Measurements from ENCODE around the gene IFT20.

Gene IFT20, protein sequence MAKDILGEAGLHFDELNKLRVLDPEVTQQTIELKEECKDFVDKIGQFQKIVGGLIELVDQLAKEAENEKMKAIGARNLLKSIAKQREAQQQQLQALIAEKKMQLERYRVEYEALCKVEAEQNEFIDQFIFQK

DNA sequence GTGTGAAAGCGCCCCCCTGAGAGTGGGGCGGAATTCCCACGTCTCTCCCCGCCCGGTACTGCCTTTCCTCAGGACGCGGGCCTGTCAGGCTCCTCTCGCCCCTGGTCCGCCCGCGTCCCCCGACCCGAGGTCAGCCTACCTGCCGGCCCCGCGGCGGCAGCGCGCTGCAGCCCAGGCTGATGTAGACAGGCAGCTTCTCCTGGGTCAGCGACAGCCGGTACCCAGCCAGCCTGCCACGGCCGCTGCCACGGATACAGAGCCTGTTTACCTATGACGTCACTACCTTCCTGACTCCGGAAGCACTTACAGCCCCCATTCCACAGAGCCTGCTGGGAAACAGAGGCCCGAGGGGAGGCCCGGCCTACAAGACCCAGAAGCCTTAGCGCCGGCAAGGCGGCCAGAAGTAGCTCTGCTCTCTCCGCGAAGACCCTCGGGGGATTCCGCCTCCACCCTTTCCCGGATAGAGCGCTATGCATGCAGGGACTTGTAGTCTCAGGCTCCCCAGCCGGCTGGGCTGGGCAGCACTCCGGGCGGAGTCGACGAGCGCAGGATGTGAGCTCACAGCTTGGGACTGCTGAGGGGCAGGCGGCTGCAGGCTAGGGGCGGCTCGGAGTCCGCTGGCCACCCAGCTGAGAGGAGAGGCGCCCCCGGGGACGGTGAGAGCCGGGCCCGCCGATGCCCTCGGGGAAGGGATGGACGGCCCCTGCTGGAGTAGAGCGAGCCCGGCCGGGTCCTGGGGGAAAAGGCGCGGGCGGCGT lies at the start of gene IFT20, which contains the start of gene TNFAIP1:
TSS of gene IFT20 (minus strand) at position 272 of the 758 bp plus-strand sequence. CDS start 3,487 bp downstream, outside the sequence.
TSS of gene TNFAIP1 (plus strand) at position 561 of the 758 bp plus-strand sequence. CDS start 3,761 bp downstream, outside the sequence.
- DNase-seq (ENCODE audit: low spot score): peak; percentile 96

DNA sequence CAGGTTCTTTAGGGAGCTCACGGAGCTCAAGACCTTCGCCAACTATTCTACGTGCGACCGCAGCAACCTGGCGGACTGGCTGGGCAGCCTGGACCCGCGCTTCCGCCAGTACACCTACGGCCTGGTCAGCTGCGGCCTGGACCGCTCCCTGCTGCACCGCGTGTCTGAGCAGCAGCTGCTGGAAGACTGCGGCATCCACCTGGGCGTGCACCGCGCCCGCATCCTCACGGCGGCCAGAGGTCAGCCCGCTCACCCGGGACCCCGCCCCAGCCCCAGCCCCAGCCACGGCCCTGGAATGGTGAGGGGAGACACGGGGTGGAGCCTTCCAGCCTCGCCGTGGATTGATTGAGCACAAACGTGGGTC lies 49.7 kb upstream of the IFT20 start:
- no peak for DNase-seq (ENCODE audit: low spot score)

DNA sequence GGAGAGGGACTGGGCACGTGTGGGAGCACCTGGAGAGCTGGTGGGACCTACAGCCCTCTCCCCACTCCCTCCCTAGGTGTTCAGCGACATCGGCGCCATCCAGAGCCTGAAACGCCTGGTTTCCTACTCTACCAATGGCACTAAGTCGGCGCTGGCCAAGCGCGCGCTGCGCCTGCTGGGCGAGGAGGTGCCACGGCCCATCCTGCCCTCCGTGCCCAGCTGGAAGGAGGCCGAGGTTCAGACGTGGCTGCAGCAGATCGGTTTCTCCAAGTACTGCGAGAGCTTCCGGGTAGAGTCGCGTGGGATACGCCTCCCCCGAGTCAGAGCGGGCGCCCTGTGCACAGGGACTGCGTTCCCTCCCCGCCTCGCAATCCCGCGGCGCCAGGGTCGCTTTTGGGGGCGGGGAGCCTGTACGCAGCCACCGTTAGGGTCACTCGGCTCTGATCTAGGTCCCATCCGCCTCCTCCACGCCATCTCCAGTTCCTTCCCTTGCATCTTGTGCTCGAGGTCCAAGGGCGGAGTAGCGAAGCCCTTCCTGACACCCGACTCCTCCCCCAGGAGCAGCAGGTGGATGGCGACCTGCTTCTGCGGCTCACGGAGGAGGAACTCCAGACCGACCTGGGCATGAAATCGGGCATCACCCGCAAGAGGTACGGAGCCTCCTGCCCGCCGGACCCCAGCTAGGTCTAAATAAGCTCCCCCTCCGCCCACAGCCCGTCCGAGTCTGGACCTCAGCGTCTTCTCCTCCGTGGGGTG lies 49.2 kb upstream of the IFT20 start:
- DNase-seq (ENCODE audit: low spot score): no peak

DNA sequence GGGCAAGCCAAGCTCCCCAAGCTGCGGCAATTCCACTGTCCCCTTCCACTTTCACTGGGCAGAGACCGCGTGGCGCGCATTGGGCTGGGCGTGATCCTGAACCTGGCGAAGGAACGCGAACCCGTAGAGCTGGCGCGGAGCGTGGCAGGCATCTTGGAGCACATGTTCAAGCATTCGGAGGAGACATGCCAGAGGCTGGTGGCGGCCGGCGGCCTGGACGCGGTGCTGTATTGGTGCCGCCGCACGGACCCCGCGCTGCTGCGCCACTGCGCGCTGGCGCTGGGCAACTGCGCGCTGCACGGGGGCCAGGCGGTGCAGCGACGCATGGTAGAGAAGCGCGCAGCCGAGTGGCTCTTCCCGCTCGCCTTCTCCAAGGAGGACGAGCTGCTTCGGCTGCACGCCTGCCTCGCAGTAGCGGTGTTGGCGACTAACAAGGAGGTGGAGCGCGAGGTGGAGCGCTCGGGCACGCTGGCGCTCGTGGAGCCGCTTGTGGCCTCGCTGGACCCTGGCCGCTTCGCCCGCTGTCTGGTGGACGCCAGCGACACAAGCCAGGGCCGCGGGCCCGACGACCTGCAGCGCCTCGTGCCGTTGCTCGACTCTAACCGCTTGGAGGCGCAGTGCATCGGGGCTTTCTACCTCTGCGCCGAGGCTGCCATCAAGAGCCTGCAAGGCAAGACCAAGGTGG lies 46.0 kb upstream of the IFT20 start:
- DNase-seq (ENCODE audit: low spot score): no peak

DNA sequence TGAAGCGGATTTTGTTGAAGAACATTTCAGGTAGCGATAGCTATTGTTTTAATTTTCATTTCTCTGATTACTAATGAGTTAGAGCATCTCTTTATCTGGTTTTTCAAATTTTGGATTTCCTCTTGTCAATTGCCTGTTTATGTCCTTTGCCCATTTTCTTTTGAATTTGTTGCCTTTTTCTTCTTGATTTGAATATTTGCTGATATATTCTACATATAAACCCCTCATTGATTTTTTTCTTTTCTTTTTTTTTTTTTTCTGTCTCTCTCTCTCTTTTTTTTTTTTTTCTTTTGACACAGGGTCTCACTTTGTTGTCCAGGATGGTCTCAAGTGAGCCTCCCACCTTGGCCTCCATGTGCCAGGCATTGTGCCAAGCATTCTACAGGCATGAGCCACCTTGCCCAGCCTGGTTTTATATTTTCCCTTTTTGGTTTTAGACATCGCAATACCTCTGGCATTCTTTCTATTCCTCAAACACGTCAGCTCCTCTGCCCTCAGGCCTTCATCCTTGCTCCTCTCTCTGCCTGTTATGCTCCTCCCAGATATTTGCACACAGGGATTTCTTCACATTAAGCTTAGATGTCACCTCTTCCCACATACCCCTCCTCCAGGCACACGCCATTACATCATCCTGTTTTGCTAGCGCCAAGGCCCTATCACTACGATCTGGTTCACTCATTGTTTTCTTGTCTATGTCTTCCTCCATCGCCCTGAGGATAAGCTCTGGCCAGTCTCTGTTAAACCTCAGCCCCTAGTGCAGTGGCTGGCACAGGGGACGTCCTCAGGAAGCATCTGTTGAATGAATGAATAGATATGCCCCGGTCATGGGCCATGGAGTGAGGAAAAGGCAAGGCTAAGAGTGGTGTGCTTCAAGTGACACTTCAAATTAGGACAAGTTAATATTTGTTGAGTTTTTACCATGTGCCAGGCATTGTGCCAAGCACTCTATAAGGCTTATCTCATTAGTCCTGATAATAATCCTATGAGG lies 44.8 kb upstream of the IFT20 start:
- no peak for DNase-seq (ENCODE audit: low spot score)

DNA sequence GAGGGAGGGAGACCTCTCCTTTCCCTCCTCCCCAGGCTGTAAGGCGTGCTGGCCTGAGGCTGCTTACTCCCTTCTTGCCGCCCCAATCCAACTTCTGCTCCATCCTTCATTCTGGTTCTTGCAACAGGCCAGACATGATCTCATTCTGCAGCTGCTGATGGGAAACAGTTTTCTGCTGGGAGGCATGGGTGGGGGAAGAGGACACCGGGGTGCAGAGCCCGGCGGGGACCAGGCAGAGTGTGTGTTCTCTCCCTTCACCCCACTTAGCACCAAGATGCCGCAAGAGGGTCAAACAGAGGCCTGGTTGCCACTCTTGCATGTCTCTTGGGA lies 37.6 kb upstream of the IFT20 start:
- DNase-seq (ENCODE audit: low spot score): no peak

DNA sequence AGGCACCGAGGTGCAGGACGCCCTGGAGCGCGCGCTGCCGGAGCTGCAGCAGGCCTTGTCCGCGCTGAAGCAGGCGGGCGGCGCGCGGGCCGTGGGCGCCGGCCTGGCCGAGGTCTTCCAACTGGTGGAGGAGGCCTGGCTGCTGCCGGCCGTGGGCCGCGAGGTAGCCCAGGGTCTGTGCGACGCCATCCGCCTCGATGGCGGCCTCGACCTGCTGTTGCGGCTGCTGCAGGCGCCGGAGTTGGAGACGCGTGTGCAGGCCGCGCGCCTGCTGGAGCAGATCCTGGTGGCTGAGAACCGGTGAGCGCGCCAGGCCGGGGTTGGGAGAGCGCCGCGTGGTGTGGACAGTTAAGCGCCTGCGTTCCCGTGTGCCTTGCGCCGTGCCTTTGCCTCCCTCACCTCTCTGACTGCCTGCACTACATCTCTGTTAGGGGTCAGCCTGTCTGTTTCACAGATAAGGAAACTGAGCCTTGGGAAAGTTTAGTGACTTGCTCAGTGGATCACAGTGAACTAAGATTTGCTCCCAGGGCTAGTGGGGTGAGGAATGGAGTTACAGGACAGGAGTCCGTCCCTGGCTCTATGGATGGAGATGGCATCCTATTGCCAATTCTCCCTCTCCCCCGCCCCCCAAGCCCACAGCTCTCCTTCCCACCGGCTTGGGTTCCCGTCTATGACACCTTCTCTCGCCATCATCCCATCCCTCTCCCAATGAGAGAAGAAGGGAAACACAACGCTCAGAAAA lies 37.1 kb upstream of the IFT20 start:
- peak; percentile 31 for DNase-seq (ENCODE audit: low spot score)

DNA sequence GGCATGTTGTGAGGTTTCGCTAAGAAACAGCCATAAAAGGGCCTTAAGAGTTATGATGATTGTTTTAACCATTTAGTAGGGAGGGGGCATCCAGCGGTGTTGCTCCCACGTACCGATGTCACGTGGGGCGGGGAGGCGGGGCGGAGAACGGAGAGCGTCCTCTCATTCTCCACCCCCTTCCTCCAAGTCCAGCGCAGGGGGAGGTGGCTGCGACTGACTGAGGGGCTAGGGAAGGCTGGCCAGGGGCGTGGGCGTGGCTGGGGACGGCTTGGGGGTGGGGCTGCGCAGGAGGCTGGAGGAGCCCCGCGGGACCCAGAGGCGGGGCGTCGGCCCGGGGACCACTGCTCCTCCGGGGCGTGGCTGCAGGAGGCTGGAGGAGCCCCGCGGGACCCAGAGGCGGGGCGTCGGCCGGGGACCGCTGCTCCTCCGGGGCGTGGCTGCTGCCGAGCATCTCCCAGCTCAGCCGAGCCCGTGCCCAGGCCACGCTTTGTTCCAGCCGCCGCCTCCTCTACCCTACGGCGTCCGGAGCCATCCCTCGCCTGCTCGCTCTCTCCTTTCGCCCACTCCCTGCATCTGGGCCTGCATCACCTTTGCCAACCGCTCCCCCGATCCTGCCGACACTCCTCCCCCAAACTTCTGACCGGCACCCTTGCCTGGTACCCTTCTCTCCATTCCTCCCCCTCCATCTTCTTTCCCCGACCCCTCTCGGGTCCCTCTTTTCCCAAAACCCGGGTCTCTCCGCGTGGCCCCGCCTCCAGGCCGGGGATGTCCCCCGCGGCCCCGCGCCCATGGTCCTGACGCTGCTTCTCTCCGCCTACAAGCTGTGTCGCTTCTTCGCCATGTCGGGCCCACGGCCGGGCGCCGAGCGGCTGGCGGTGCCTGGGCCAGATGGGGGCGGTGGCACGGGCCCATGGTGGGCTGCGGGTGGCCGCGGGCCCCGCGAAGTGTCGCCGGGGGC lies 36.3 kb upstream of the IFT20 start, which contains the start of gene SARM1:
TSS of gene SARM1 (plus strand) at position 450 of the 958 bp plus-strand sequence. CDS start at position 789, 339 bp downstream.
- peak; percentile 92 for DNase-seq (ENCODE audit: low spot score)

DNA sequence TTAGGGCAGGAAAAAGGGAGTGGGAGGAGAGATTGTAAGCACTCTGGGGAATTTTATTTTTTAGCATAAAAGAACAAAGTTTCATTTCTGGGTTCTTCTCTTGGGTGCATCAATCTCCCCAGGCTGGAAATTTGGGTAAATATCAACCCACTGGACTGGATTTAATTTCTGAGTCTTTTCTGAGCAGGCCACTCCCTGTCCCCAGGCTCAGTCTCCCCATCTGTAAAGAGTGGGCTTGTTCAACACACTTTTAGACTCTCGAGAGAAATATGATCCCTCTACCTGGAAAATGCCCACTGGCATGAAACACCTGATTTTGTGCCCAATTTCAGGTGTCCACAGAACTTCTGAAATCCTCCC lies 35.5 kb upstream of the IFT20 start:
- DNase-seq (ENCODE audit: low spot score): no peak

DNA sequence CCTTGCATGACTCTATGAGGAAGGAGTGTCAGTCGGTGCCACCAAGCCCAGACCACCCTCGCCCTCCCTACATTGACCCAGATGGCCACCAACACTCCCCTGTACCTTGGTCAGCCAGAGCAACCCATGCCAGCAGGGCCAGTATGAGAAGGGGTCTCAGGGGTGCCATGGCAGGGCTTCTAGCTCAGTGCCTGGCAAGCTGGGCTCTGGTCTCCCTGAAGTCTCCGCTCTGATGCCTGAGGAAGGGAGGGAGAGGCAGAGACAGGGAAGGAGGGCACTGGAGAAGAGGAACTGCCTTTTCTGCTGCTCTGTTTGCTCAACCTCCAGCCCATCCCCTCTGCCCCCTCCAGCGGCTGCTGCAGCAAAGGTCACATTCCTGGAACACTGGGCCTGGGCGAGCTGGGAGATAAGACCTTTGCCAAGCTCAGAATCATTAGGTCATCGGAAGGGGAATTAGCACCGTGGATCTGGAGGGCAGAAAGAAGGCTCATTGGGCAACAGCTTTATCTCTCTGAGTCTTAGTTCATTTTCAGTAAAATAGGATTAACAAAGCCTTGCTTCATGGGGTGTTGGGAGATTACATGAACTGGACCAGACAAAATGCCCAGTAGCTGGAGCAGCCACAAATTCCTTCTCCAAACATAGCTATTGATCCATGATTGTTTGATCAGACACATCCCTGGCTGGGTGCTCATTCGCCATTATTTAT lies 34.9 kb upstream of the IFT20 start, which contains the start of gene VTN:
TSS of gene VTN (minus strand) at position 273 of the 709 bp plus-strand sequence. CDS start at position 169, 104 bp downstream.
- no peak for DNase-seq (ENCODE audit: low spot score)

DNA sequence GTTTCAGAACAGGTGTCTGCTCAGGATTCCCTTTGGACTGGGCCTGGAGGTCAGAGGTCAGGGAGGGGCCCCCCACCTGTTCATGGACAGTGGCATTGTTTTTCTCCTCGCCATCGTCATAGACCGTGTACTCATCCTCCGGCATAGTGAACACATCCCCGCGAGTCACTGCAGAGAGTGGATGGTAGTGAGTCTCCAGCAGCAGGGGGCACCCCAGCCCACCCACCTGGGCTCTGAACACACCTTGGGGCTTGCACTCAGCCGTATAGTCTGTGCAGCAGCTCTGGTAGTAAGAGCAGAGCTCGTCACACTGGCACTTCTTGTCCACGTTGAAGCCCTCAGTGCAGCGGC lies 34.4 kb upstream of the IFT20 start:
- no peak for DNase-seq (ENCODE audit: low spot score)

DNA sequence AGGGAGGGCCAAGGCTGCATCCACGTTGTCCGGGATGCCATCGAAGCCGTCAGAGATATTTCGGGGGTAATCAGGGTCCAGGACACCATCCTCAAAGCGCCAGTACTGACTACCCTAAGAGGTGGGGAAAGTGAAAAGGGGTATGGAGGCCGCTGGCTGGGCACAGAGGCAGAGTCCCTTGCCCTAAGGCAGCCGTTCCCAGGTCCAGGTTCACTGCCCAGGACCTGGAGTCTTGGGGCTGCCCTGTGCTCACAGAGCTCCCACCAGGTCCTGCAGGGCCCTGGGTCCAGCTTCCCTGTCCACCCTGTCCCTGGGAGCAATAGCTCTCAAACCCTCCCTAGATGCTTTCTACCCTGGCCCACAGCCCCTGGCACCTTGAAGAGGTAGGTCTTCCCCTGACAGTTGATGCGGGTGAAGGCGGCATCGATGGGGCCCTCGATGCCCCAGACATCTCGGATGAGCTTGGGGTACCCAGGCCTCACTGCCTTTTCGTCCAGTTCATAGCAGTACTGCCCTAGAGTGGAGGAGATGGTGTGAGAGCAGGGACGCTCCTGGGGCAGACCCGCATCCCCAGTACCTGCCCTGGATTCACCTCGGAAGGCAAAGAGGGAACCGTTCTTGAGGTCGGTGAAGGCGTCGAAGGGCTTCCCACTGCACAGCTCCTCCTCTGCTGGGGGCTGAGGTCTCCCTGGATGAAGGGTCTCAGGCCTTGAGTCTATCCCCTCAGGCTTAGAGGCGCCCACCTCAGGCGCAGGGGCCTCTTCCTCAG lies 33.8 kb upstream of the IFT20 start:
- DNase-seq (ENCODE audit: low spot score): no peak

DNA sequence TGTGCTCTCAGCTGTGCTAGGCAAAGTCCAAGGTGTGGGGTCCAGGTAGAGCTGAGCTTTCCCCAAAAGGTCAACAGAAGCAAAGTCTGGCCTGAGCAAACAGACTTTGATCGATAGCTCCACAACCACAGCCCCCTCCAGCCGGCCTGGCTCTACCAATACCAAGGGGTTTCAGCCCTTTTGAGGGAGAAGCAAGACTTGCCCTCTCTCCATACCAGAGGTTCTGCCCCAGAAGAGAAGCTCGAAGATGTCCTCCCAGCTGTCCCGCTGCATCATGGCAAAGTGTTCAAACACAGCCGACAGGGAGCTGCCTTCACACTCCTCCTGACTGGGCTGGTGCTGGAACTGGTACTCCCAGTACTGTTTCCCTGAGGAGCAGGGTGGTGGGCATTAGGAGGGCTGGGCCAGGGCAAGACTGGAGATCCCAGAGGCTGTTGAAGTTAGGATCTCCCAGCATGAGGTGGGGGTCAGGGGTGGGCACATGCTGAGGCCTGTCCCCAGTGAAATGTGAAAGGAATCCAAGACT lies 33.1 kb upstream of the IFT20 start:
- no peak for DNase-seq (ENCODE audit: low spot score)

DNA sequence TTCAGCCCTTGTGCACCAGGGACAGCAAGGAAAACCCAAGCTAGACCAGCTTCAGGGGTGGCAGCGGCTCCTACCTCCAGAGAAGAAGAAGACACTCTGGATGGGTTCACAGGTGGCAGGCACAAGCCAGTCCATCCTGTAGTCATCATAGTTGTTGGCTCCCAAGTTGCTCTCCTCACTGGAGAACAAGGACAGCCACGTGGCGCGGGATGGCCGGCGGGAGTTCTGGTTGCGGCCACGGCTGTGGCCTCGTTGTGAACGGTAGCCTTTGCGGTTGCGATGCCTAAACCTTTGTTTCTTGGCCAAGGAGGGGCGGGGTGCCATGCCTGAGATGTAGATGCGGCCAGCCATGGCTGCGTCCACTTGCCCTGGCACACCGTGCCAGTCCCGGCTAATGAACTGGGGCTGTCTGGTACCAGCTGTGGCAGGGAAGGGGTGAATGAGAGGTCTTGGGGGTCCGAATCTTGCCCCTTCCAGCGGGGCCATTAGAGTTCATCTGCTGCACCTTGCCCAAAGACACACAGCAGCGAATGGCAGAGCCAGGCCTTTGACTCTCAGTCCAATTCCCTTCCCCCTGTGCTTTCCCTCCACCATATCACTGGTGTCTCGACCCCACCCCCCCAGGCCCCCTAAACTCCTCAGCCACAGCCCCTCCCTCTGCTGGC lies 32.5 kb upstream of the IFT20 start:
- no peak for DNase-seq (ENCODE audit: low spot score)

DNA sequence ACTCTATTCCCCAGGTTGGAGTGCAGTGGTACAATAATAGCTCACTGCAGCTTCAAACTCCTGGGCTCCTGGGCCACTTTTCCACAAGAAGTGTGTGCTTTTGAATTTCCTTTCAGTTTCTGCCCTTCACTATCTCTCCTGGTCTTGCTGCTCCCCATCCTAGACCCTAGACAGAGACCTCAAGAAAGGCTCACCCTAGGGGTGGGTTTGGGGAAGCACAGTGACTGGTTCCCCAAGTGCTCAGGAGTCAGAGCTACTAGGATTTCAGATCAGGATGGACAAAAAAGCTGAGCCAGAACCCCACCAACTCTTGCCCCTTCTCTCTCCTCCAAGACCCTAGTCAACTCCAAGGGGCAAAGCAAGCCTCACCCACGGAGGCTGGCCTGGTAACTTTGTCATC lies 31.3 kb upstream of the IFT20 start:
- DNase-seq (ENCODE audit: low spot score): no peak

DNA sequence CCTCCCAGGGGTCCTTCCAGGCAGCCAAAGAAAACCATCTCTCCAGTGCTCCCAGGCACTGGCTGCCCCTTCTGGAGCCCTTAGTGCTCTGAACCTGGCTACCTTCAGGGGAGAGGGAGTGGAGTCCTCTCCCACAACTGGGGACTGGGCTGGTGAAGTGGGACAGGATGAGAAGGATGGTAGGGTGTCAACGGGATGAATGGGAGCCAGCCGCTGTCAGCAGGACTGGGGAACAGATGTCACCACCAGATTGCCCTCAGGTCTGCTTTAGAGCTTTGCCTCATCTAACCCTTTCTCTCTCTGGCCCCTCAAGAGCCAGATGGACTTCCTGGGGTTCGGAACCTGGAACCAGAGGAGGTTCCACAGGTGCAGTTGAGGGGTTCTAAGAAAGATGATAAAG lies 30.2 kb upstream of the IFT20 start:
- DNase-seq (ENCODE audit: low spot score): no peak

Data from AG08395 (cell line).